Measurements from ENCODE around the gene IFT80.

- TF ChIP-seq CTCF (IDR thresholded peaks at IDR 0.05) (no peak), POLR2A (IDR thresholded peaks at IDR 0.05) (no peak), POLR2AphosphoS5 (IDR thresholded peaks at IDR 0.05) (no peak), EP300 (IDR thresholded peaks at IDR 0.05) (no peak)
Measured at GRCh38 chr3:160286231-160286630, 112.8 kb downstream of the IFT80 start.
